DOHH2 (cell line): Measurements from ENCODE around the gene AFM.

ENCODE experiments used
- H3F3A ChIP-seq: fragments of 200-600 bp; sonication (generic), shearing (Covaris generic); 2 replicates; pipeline ENCODE4 v1.6.0; 2016; ENCODE audit warnings: antibody characterized with exemption, mild to moderate bottlenecking; ENCODE audit not compliant: control insufficient read depth, insufficient read depth
- H3K27ac ChIP-seq: fragments of 200-600 bp; sonication (generic); 2 replicates; pipeline ENCODE4 v1.5.1; 2014; ENCODE audit warnings: low read depth, mild to moderate bottlenecking, low read length, moderate library complexity
- H3K27me3 ChIP-seq: fragments of 200-600 bp; sonication (generic); 2 replicates; pipeline ENCODE4 v1.6.1; 2014; ENCODE audit warnings: mild to moderate bottlenecking, low read length, mixed read lengths; ENCODE audit not compliant: control insufficient read depth
- H3K36me3 ChIP-seq: fragments of 200-600 bp; sonication (generic); 2 replicates; pipeline ENCODE4 v1.6.1; 2014; ENCODE audit warnings: mild to moderate bottlenecking, low read length, moderate library complexity, mixed read lengths; ENCODE audit not compliant: control insufficient read depth
- H3K4me1 ChIP-seq: fragments of 200-600 bp; sonication (generic); 2 replicates; pipeline ENCODE4 v1.6.1; 2014; ENCODE audit warnings: mild to moderate bottlenecking, low read length, mixed read lengths; ENCODE audit not compliant: control insufficient read depth
- H3K4me2 ChIP-seq: fragments of 200-600 bp; sonication (generic); 2 replicates; pipeline ENCODE4 v1.6.0; 2014; ENCODE audit warnings: mild to moderate bottlenecking, low read length, moderate library complexity
- H3K4me3 ChIP-seq: fragments of 200-600 bp; sonication (generic); 2 replicates; pipeline ENCODE4 v1.5.1; 2014; ENCODE audit warnings: mild to moderate bottlenecking, low read length, mixed read lengths
- H3K79me2 ChIP-seq: fragments of 200-600 bp; sonication (generic); 2 replicates; pipeline ENCODE4 v1.6.1; 2014; ENCODE audit warnings: mild to moderate bottlenecking, low read length, mixed read lengths; ENCODE audit not compliant: control insufficient read depth
- H3K9me2 ChIP-seq: fragments of 200-600 bp; sonication (generic); replicated peaks from 2 replicates; pipeline ENCODE4 v1.6.1; 2014; ENCODE audit warnings: mild to moderate bottlenecking, low read length, mixed read lengths; ENCODE audit not compliant: control insufficient read depth
- H3K9me3 ChIP-seq: fragments of 200-600 bp; sonication (generic); 2 replicates; pipeline ENCODE4 v1.6.1; 2014; ENCODE audit warnings: antibody characterized with exemption, low read length, mixed read lengths; ENCODE audit not compliant: control insufficient read depth, insufficient read depth
- H4K20me1 ChIP-seq: fragments of 200-600 bp; sonication (generic); 2 replicates; pipeline ENCODE4 v1.6.0; 2014; ENCODE audit warnings: low read depth, mild to moderate bottlenecking, antibody characterized with exemption, low read length, moderate library complexity; ENCODE audit not compliant: control insufficient read depth, insufficient read depth
- CTCF ChIP-seq: fragments of 200-600 bp; sonication (generic); IDR thresholded peaks from one replicate; pipeline ENCODE4 v1.5.1; 2014; ENCODE audit warnings: antibody characterized with exemption, mild to moderate bottlenecking, low read depth, low read length; ENCODE audit not compliant: poor library complexity, severe bottlenecking
- EZH2phosphoT487 ChIP-seq: fragments of 200-600 bp; sonication (generic); IDR thresholded peaks from 2 replicates; pipeline ENCODE4 v1.6.1; 2017; ENCODE audit warnings: borderline replicate concordance, mild to moderate bottlenecking, antibody characterized with exemption, low read length, moderate library complexity, mixed read lengths

AFM gene

GRCh38 chr4:73460913-73461522, 20.5 kb upstream of the AFM start:
- no peaks in the 10 kb centered on the region for H3K27me3 ChIP-seq
- H3K27ac ChIP-seq, result no peak overlapping the region
- TF ChIP-seq CTCF (no peak), EZH2phosphoT487 (no peak)
- no peak overlapping the region for H3K4me2 ChIP-seq
- H3K36me3 ChIP-seq, result no peaks in the 10 kb centered on the region
- no peaks in the 10 kb centered on the region for H3F3A ChIP-seq
- H3K9me3 ChIP-seq, result peaks cover 5% of the 10 kb centered on the region; the same call in 1 of the 2 replicates
- no peaks in the 10 kb centered on the region for H3K4me1 ChIP-seq
- H3K4me3 ChIP-seq, result no peak overlapping the region
- H3K9me2 ChIP-seq, result no peaks in the 10 kb centered on the region
- no peaks in the 10 kb centered on the region for H4K20me1 ChIP-seq
- no peaks in the 10 kb centered on the region for H3K79me2 ChIP-seq

DNA sequence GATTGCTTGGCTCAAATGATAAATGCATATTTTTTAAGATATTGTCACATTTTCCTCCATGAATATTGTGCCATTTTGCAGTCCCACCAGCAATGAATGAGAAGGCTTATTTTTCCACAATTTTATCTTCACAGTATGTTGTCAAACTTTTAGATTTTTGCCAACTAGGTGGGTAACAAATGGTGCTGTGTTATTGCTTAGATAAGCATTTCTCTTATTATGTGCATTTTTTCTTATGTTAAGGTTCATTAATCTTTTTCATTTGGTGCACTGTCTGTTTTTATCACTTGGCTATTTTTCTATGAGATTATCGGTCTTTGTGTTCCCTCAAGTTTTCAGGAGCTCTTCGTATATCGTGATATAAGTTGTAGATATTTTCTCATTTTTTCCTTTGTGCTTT, 13.4 kb upstream of the AFM start:
- Histone ChIP-seq H3K4me2 (no peak overlapping the region), H3K27ac (no peak overlapping the region), H3K9me3 (peaks cover 5% of the 10 kb centered on the region; the same call in 1 of the 2 replicates), H3K4me3 (no peak overlapping the region), H3F3A (no peaks in the 10 kb centered on the region), H3K27me3 (no peaks in the 10 kb centered on the region), H4K20me1 (no peaks in the 10 kb centered on the region), H3K4me1 (no peaks in the 10 kb centered on the region), H3K79me2 (no peaks in the 10 kb centered on the region), H3K36me3 (no peaks in the 10 kb centered on the region), H3K9me2 (no peaks in the 10 kb centered on the region)
- TF ChIP-seq CTCF (no peak), EZH2phosphoT487 (no peak)

GRCh38 chr4:73470728-73471127, 10.8 kb upstream of the AFM start:
- Histone ChIP-seq H3K27me3 (no peaks in the 10 kb centered on the region), H4K20me1 (no peaks in the 10 kb centered on the region), H3K79me2 (no peaks in the 10 kb centered on the region)

More at GRCh38 chr4:73470728-73471127, 10.8 kb upstream of the AFM start:
- Histone ChIP-seq H3K4me1 (no peaks in the 10 kb centered on the region), H3K36me3 (no peaks in the 10 kb centered on the region), H3F3A (no peaks in the 10 kb centered on the region), H3K9me2 (no peaks in the 10 kb centered on the region), H3K4me2 (no peak overlapping the region), H3K27ac (no peak overlapping the region), H3K4me3 (no peak overlapping the region), H3K9me3 (peaks cover 20% of the 10 kb centered on the region)
- no peak for TF ChIP-seq CTCF
- TF ChIP-seq EZH2phosphoT487, result no peak
